OCI-LY7 (cell line): Measurements from ENCODE around the gene EDA2R. TPM values are rescaled to one million over a fixed set of nuclear protein-coding genes. Genes with fewer than 3 reads are reported as not detected.

Experiments
- BruUV-seq: library from RNA; stranded (reverse); fragments of 400-500 nt; replicated peaks from 2 replicates; lab custom pipeline; 2021; lab: Mats Ljungman, UMichigan
- CTCF ChIA-PET: fragments of 300-600 bp; sonication (Branson Sonifier 250); formaldehyde crosslinking; loops from one replicate; lab custom pipeline; 2022; ENCODE audit warnings: antibody characterized with exemption; ENCODE audit not compliant: unreplicated experiment; lab: Charles Lee
- POLR2A ChIA-PET: fragments of 300-600 bp; sonication (Branson Sonifier 250); formaldehyde crosslinking; loops from one replicate; lab custom pipeline; 2022; ENCODE audit warnings: antibody characterized with exemption; lab: Charles Lee
- DNase-seq: peaks from one replicate; pipeline ENCODE4 v3.0.0-alpha.2; 2015; ENCODE audit warnings: low spot score
- H2AFZ ChIP-seq: fragments of 200-600 bp; sonication (generic), shearing (Covaris generic); 2 replicates; pipeline ENCODE4 v1.6.1; 2014; ENCODE audit warnings: mild to moderate bottlenecking, antibody characterized with exemption, low read length, moderate library complexity
- H3K27ac ChIP-seq: fragments of 200-600 bp; sonication (generic); 2 replicates; pipeline ENCODE4 v1.5.1; 2014; ENCODE audit warnings: mixed run types, low read depth, mild to moderate bottlenecking, moderate library complexity, low read length, inconsistent platforms; ENCODE audit not compliant: poor library complexity, severe bottlenecking
- H3K36me3 ChIP-seq: fragments of 200-600 bp; sonication (generic); 2 replicates; pipeline ENCODE4 v1.6.1; 2014; ENCODE audit warnings: mild to moderate bottlenecking, antibody characterized with exemption, low read length, moderate library complexity, mixed read lengths; ENCODE audit not compliant: insufficient read depth
- H3K4me1 ChIP-seq: fragments of 200-600 bp; sonication (generic); 2 replicates; pipeline ENCODE4 v1.5.1; 2014; ENCODE audit warnings: mild to moderate bottlenecking, low read length; ENCODE audit not compliant: insufficient read depth, poor library complexity, severe bottlenecking
- H3K4me2 ChIP-seq: fragments of 200-600 bp; sonication (generic); 2 replicates; pipeline ENCODE4 v1.6.1; 2014; ENCODE audit warnings: mild to moderate bottlenecking, low read length
- H3K4me3 ChIP-seq: fragments of 200-600 bp; sonication (generic); 2 replicates; pipeline ENCODE4 v1.5.1; 2014; ENCODE audit warnings: mild to moderate bottlenecking, low read depth, low read length; ENCODE audit not compliant: poor library complexity, severe bottlenecking
- H3K79me2 ChIP-seq: fragments of 200-600 bp; sonication (generic); 2 replicates; pipeline ENCODE4 v1.6.1; 2016; ENCODE audit warnings: low read depth, mild to moderate bottlenecking, low read length, moderate library complexity, mixed read lengths; ENCODE audit not compliant: insufficient read depth
- H3K9me2 ChIP-seq: fragments of 200-600 bp; sonication (generic); 2 replicates; pipeline ENCODE4 v1.6.1; 2016; ENCODE audit warnings: mild to moderate bottlenecking, low read length, mixed read lengths; ENCODE audit not compliant: insufficient read depth
- H3K9me3 ChIP-seq: fragments of 200-600 bp; sonication (generic); 2 replicates; pipeline ENCODE4 v1.6.1; 2014; ENCODE audit warnings: mild to moderate bottlenecking, mixed run types, low read length, mixed read lengths
- H4K20me1 ChIP-seq: fragments of 200-600 bp; sonication (generic); 2 replicates; pipeline ENCODE4 v1.6.1; 2014; ENCODE audit warnings: mild to moderate bottlenecking, antibody characterized with exemption, low read length, moderate library complexity, mixed read lengths; ENCODE audit not compliant: insufficient read depth
- EZH2phosphoT487 ChIP-seq: fragments of 200-600 bp; sonication (generic); IDR thresholded peaks from 2 replicates; pipeline ENCODE4 v1.6.1; 2018; ENCODE audit warnings: low read depth, borderline replicate concordance, mild to moderate bottlenecking, mixed run types, antibody characterized with exemption, low read length, moderate library complexity, mixed read lengths
- intact Hi-C: fragments of 100-400 bp; cut with micrococcal nuclease; formaldehyde crosslinking; loops from one replicate; pipeline ENCODE4 v1.10.0; 2022; ENCODE audit not compliant: unreplicated experiment
- total RNA-seq, 2 experiments: library from RNA; depleted of rRNA in 1 of 2; stranded (reverse); fragments of >200 nt in 1 of 2; shearing (Covaris generic) in 1 of 2; gene quantifications; 2 replicates each; pipeline ENCODE4 v1.2.3, GENCODE V29; 2014 to 2022
- TF ChIP-seq, protein P1 (sequence below): fragments of 200-600 bp; sonication (generic); conservative IDR thresholded peaks from 2 replicates; pipeline ENCODE4 v1.5.1; 2014; ENCODE audit warnings: mild to moderate bottlenecking, antibody characterized with exemption, low read length, moderate library complexity, mixed read lengths

Gene EDA2R
- total RNA-seq, 2 experiments from 2014 or later: 3.7 to 3.8 TPM

DNA sequence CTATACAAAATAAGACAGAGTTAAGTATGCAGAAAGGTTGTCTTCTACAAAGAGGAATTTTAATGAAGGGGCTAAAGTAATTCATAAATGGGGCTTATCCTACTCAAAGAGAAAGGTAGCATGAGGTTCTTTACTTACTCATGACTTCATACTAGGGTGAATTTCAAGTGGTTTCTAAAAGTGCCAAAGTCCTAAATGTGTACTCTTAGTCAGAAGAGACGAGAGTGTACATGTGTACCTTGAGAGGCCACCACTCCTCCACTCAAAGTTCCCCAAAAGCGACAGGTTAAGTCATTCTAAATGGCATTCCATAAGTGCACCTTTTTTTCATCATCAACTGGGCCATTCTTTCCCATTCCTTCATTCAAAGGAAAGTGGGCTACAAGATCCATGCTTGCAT is 21.9 kb downstream of the EDA2R start:
- BruUV-seq: no TSS peak
- Histone ChIP-seq H3K4me3 (no peak overlapping the region), H3K27ac (no peak overlapping the region), H3K9me3 (no peaks in the 10 kb centered on the region), H3K9me2 (no peaks in the 10 kb centered on the region), H3K36me3 (no peaks in the 10 kb centered on the region), H3K4me2 (no peak overlapping the region), H3K4me1 (no peaks in the 10 kb centered on the region), H3K79me2 (no peaks in the 10 kb centered on the region), H2AFZ (no peak overlapping the region), H4K20me1 (no peaks in the 10 kb centered on the region)
- CTCF ChIA-PET: no interaction called here
- POLR2A ChIA-PET: interaction anchor here (2.1 kb wide), 1 partner anchor 12 kb away, joined by 5 read pairs; no protein-coding TSS in a partner anchor
- intact Hi-C loops: no loop called here
- no peak for TF ChIP-seq EZH2phosphoT487
- DNase-seq: no peak

DNA sequence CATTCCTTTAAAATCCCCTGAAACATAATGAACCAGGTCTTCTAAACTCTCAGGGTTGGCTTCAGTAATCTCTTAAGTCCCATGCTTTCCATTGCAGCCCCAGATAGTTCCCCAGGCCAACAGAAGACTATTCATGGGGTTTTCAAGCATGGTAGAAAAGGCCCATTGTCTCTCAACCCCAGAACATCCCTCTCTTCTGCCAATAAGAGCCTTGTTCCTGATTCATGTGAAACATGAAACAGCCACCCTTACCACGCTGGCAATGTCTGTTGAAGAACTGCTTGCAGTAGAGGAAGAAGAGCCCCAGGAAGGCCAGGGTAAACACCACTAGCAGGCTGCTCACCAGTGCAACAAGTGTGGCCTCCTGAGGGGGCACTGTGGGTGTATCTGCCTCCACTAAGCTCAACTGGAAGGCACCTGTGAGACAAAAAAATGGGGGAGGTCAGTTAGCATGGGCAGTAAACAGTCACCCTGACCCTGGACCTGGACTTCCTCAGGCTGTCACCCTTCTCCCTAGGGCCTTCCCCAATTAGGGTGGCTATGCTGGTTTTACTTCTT is 36.4 kb downstream of the EDA2R start:
- Histone ChIP-seq H3K36me3 (peaks cover 6% of the 10 kb centered on the region; the same call in 1 of the 2 replicates), H3K9me3 (no peaks in the 10 kb centered on the region), H3K79me2 (no peaks in the 10 kb centered on the region), H4K20me1 (no peaks in the 10 kb centered on the region), H3K9me2 (no peaks in the 10 kb centered on the region), H3K4me3 (no peak overlapping the region), H3K27ac (no peak overlapping the region), H2AFZ (no peak overlapping the region), H3K4me1 (peaks cover 3% of the 10 kb centered on the region), H3K4me2 (no peak overlapping the region)
- BruUV-seq: no TSS peak
- DNase-seq: peak; percentile 4
- intact Hi-C loops: no loop called here
- TF ChIP-seq EZH2phosphoT487: no peak
- TF ChIP-seq, protein P1, sequence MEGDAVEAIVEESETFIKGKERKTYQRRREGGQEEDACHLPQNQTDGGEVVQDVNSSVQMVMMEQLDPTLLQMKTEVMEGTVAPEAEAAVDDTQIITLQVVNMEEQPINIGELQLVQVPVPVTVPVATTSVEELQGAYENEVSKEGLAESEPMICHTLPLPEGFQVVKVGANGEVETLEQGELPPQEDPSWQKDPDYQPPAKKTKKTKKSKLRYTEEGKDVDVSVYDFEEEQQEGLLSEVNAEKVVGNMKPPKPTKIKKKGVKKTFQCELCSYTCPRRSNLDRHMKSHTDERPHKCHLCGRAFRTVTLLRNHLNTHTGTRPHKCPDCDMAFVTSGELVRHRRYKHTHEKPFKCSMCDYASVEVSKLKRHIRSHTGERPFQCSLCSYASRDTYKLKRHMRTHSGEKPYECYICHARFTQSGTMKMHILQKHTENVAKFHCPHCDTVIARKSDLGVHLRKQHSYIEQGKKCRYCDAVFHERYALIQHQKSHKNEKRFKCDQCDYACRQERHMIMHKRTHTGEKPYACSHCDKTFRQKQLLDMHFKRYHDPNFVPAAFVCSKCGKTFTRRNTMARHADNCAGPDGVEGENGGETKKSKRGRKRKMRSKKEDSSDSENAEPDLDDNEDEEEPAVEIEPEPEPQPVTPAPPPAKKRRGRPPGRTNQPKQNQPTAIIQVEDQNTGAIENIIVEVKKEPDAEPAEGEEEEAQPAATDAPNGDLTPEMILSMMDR: peak; percentile 29; the same call in 1 of the 2 replicates
- ChIA-PET POLR2A (no interaction called here), CTCF (no interaction called here)

DNA sequence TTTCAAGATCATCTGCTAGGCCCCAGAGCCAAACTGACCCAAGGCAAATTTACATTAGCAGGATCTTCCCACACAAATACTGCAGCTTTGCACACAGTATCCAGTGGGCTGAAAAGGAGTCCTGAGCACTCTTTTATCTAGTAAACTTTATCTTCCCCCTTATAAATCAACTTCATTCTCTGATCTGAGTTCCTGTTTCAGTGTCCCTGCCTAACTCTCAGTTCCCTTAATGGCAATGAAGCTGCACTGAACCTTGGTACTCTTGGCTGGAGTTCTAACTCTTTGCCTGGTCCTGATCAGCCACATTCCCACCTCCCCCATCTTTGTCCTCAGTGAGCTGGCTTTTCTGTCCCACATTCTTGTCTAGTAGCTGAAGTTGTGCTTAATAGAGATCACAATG is 37.4 kb downstream of the EDA2R start:
- no peaks in the 10 kb centered on the region for H3K9me3 ChIP-seq
- TF ChIP-seq, protein P1: no peak
- TF ChIP-seq EZH2phosphoT487: no peak
- intact Hi-C loops: no loop called here
- H3K4me3 ChIP-seq: no peak overlapping the region
- H3K79me2 ChIP-seq: no peaks in the 10 kb centered on the region
- peaks cover 3% of the 10 kb centered on the region for H3K4me1 ChIP-seq
- no peaks in the 10 kb centered on the region for H3K9me2 ChIP-seq
- peaks cover 8% of the 10 kb centered on the region; the same call in 1 of the 2 replicates for H3K36me3 ChIP-seq
- no peak overlapping the region for H2AFZ ChIP-seq
- no peak overlapping the region for H3K4me2 ChIP-seq
- peak; percentile 6 for DNase-seq
- no TSS peak for BruUV-seq
- no peak overlapping the region for H3K27ac ChIP-seq
- ChIA-PET POLR2A (no interaction called here), CTCF (no interaction called here)
- no peaks in the 10 kb centered on the region for H4K20me1 ChIP-seq
